CD4-positive, alpha-beta T cell (primary cell): ENCODE results near the gene MYLK4. TPM values are rescaled to one million over a fixed set of nuclear protein-coding genes. Genes with fewer than 3 reads are reported as not detected.

Experiments used
- ATAC-seq: fragments of 200-7000 bp; cut with Tn5 transposase; one replicate; pipeline ENCODE4 v1.10.0; 2022; ENCODE audit warnings: mild to moderate bottlenecking; ENCODE audit not compliant: poor library complexity
- CTCF ChIA-PET: fragments of 350-600 bp; sonication (Branson Sonifier 250); formaldehyde crosslinking; loops from one replicate; lab custom pipeline; 2021; ENCODE audit warnings: antibody characterized with exemption, inconsistent platforms; lab: Charles Lee
- POLR2A ChIA-PET: fragments of 350-600 bp; sonication (Branson Sonifier 250); formaldehyde crosslinking; loops from one replicate; lab custom pipeline; 2021; ENCODE audit warnings: antibody characterized with exemption, inconsistent platforms; lab: Charles Lee
- DNase-seq, 14 experiments: peaks; one replicate each; pipeline ENCODE4 v3.0.0-alpha.2; 2013 to 2020; ENCODE audit warnings: mixed read lengths in 2 of 14
- H3K27ac ChIP-seq, 2 donors: one replicate each; pipeline versions ENCODE4 v1.5.1 to v1.7.0; 2013; ENCODE audit warnings: low read length in 2 of 2, low read depth in 1 of 2, mild to moderate bottlenecking in 1 of 2
- H3K27me3 ChIP-seq, 2 experiments: 1 replicate in 1 of 2; 2 replicates in 1 of 2; pipeline versions ENCODE4 v1.6.1 to v1.7.0; 2013; ENCODE audit warnings: low read length in 2 of 2, control low read depth in 1 of 2, mild to moderate bottlenecking in 1 of 2, moderate library complexity in 1 of 2; ENCODE audit not compliant: insufficient read depth in 2 of 2, control insufficient read depth in 1 of 2
- H3K36me3 ChIP-seq: one replicate; pipeline ENCODE4 v1.6.1; 2013; ENCODE audit warnings: low read length, control low read depth; ENCODE audit not compliant: insufficient read depth
- H3K4me1 ChIP-seq: one replicate; pipeline ENCODE4 v1.6.1; 2013; ENCODE audit warnings: low read length, control low read depth; ENCODE audit not compliant: insufficient read depth
- H3K4me3 ChIP-seq: one replicate; pipeline ENCODE4 v1.5.1; 2013; ENCODE audit warnings: mild to moderate bottlenecking, low read length, moderate library complexity
- H3K9me3 ChIP-seq, 2 experiments: 1 replicate in 1 of 2; 2 replicates in 1 of 2; pipeline versions ENCODE4 v1.6.1 to v1.7.0; 2013; ENCODE audit warnings: low read length in 2 of 2, mild to moderate bottlenecking in 2 of 2, control low read depth in 1 of 2, moderate library complexity in 1 of 2; ENCODE audit not compliant: control insufficient read depth in 1 of 2, insufficient read depth in 1 of 2
- H3K27ac Mint-ChIP-seq: one replicate; pipeline ENCODE4 v1.8.0; 2020; ENCODE audit warnings: mixed read lengths
- H3K27me3 Mint-ChIP-seq: one replicate; pipeline ENCODE4 v1.8.0; 2021; ENCODE audit warnings: mixed read lengths
- H3K36me3 Mint-ChIP-seq: one replicate; pipeline ENCODE4 v1.8.0; 2021; ENCODE audit warnings: low read depth, mixed read lengths
- H3K4me1 Mint-ChIP-seq: one replicate; pipeline ENCODE4 v1.8.0; 2021; ENCODE audit warnings: low read depth, mixed read lengths
- H3K4me3 Mint-ChIP-seq: one replicate; pipeline ENCODE4 v1.8.0; 2020; ENCODE audit warnings: mild to moderate bottlenecking, mixed read lengths
- H3K9me3 Mint-ChIP-seq: one replicate; pipeline ENCODE4 v1.8.0; 2020; ENCODE audit warnings: mixed read lengths
- CTCF ChIP-seq: fragments of 200-600 bp; IDR thresholded peaks from one replicate; pipeline ENCODE4 v1.8.0; 2022; ENCODE audit warnings: antibody characterized with exemption, mild to moderate bottlenecking
- intact Hi-C, 2 experiments: fragments of 100-400 bp; cut with DNase I in 1 of 2; cut with micrococcal nuclease in 1 of 2; formaldehyde crosslinking; loops; one replicate each; pipeline versions ENCODE4 v1.15.1 to v1.9.0; 2023 to 2025; cut with DNase I, micrococcal nuclease
- total RNA-seq, 174 experiments: library from RNA in 2 of 174; stranded (reverse) in 2 of 174; gene quantifications; one replicate each; pipeline ENCODE4 v1.2.3 and lab custom pipeline; 2021 to 2026

The MYLK4 gene
- total RNA-seq, 2 experiments from 2014 or later, result 1.6 to 2.0 TPM

GRCh38 chr6:2712102-2712501 is 38.6 kb downstream of the MYLK4 start:
- no peak overlapping the region for H3K27ac Mint-ChIP-seq
- H3K4me3 Mint-ChIP-seq, result no peak overlapping the region
- H3K27me3 ChIP-seq, result peaks cover 0 to 4% of the 10 kb centered on the region in 2 experiments
- no peaks in the 10 kb centered on the region for H3K36me3 Mint-ChIP-seq
- TF ChIP-seq CTCF, result no peak
- H3K4me1 Mint-ChIP-seq, result no peaks in the 10 kb centered on the region
- intact Hi-C loops, result no loop called here
- no peak overlapping the region for H3K27ac ChIP-seq
- no peaks in the 10 kb centered on the region for H3K27me3 Mint-ChIP-seq
- no peak for DNase-seq
- no peak for ATAC-seq
- no peak overlapping the region for H3K4me3 ChIP-seq
- POLR2A ChIA-PET, result no interaction called here
- no peaks in the 10 kb centered on the region for H3K9me3 Mint-ChIP-seq
- no peaks in the 10 kb centered on the region for H3K36me3 ChIP-seq
- CTCF ChIA-PET, result no interaction called here
- H3K4me1 ChIP-seq, result no peaks in the 10 kb centered on the region
- H3K9me3 ChIP-seq, result peaks cover 0 to 10% of the 10 kb centered on the region in 2 experiments

- Mint-ChIP-seq H3K27me3 (no peaks in the 10 kb centered on the region), H3K27ac (no peak overlapping the region), H3K4me3 (no peak overlapping the region), H3K9me3 (no peaks in the 10 kb centered on the region), H3K36me3 (no peaks in the 10 kb centered on the region), H3K4me1 (no peaks in the 10 kb centered on the region)
- intact Hi-C loops, result no loop called here
- ATAC-seq, result no peak
- H3K27ac ChIP-seq, result no peak overlapping the region
- no peak for TF ChIP-seq CTCF
- H3K27me3 ChIP-seq, result peaks cover 0 to 9% of the 10 kb centered on the region in 2 experiments
- ChIA-PET POLR2A (no interaction called here), CTCF (no interaction called here)
- no peaks in the 10 kb centered on the region for H3K36me3 ChIP-seq
- H3K4me1 ChIP-seq, result no peaks in the 10 kb centered on the region
- no peak for DNase-seq
- no peak overlapping the region for H3K4me3 ChIP-seq
- H3K9me3 ChIP-seq, result peaks cover 0 to 10% of the 10 kb centered on the region in 2 experiments
Measured at GRCh38 chr6:2710412-2710811, 40.3 kb downstream of the MYLK4 start.

- Histone ChIP-seq H3K9me3 (peaks cover 0 to 10% of the 10 kb centered on the region in 2 experiments), H3K4me3 (no peak overlapping the region), H3K36me3 (no peaks in the 10 kb centered on the region), H3K27me3 (peaks cover 0 to 9% of the 10 kb centered on the region in 2 experiments), H3K27ac (no peak overlapping the region), H3K4me1 (no peaks in the 10 kb centered on the region)
- Mint-ChIP-seq H3K27ac (no peak overlapping the region), H3K4me3 (no peak overlapping the region), H3K27me3 (no peaks in the 10 kb centered on the region), H3K9me3 (no peaks in the 10 kb centered on the region), H3K4me1 (no peaks in the 10 kb centered on the region), H3K36me3 (no peaks in the 10 kb centered on the region)
- ATAC-seq (no peak), DNase-seq (no peak)
- POLR2A ChIA-PET, result no interaction called here
- intact Hi-C loops, result no loop called here
- TF ChIP-seq CTCF, result no peak
- CTCF ChIA-PET, result no interaction called here
Measured at GRCh38 chr6:2708456-2708855, 42.3 kb downstream of the MYLK4 start.
